ENCODE results near the gene ARHGAP18. TPM values are rescaled to one million over a fixed set of nuclear protein-coding genes. Genes with fewer than 3 reads are reported as not detected.

ARHGAP18 gene
- total and polyA plus RNA-seq, 2 experiments from 2014 or later: 0.45 to 1.3 TPM

DNA sequence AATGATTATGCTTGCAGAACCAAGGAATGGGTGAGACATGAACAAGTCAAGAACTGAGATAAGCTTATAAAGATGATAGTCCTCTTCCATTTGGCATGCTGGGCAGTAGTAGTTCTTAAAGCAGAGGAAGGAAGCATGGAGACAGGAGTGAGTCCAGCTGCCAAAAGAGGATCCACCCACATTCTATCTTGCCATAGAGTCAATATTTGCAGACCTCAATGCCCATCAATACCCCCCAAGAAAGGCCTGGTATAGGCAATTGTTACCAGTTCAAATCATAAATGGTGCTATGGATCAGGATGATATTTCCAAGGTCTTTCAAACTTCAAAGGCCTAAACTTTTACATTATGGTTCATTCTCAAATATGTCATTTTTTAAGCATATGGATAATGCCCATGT is 4.8 kb downstream of the ARHGAP18 start:
- TF ChIP-seq, protein P1, sequence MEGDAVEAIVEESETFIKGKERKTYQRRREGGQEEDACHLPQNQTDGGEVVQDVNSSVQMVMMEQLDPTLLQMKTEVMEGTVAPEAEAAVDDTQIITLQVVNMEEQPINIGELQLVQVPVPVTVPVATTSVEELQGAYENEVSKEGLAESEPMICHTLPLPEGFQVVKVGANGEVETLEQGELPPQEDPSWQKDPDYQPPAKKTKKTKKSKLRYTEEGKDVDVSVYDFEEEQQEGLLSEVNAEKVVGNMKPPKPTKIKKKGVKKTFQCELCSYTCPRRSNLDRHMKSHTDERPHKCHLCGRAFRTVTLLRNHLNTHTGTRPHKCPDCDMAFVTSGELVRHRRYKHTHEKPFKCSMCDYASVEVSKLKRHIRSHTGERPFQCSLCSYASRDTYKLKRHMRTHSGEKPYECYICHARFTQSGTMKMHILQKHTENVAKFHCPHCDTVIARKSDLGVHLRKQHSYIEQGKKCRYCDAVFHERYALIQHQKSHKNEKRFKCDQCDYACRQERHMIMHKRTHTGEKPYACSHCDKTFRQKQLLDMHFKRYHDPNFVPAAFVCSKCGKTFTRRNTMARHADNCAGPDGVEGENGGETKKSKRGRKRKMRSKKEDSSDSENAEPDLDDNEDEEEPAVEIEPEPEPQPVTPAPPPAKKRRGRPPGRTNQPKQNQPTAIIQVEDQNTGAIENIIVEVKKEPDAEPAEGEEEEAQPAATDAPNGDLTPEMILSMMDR (IDR thresholded peaks at IDR 0.05; ENCODE audit: low read depth, low read length): no peak
- Histone ChIP-seq H3K4me1 (ENCODE audit: low read depth) (no peaks in the 10 kb centered on the region), H3K27ac (no peak overlapping the region), H3K27me3 (no peaks in the 10 kb centered on the region), H3K36me3 (no peaks in the 10 kb centered on the region), H3K9me3 (ENCODE audit: low read depth) (no peaks in the 10 kb centered on the region), H3K4me3 (no peak overlapping the region)
- DNase-seq (ENCODE audit: low read depth in 1 of 2, low spot score in 1 of 2): no peak

DNA sequence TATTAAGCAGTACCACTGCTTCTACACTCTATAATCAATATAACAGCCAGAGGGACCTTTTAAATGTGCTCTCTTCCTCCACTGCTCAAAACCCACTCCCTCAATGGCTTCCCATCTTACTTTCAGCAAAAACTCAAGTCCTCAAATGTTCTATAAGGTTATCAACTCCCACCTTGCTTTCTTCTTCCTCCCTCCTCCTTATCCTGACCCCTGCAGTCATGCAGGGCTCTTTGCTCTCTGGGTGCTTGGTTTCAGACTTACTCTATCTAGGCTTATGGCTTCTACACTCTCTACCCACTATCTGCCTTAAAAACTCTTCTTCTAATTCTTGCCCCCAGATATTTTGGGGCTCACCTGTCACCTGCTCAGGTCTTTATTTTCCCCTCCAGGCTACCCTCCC is 5.3 kb downstream of the ARHGAP18 start:
- Histone ChIP-seq H3K27ac (no peak overlapping the region), H3K9me3 (ENCODE audit: low read depth) (no peaks in the 10 kb centered on the region), H3K4me3 (no peak overlapping the region), H3K27me3 (no peaks in the 10 kb centered on the region), H3K4me1 (ENCODE audit: low read depth) (no peaks in the 10 kb centered on the region), H3K36me3 (no peaks in the 10 kb centered on the region)
- TF ChIP-seq, protein P1 (IDR thresholded peaks at IDR 0.05; ENCODE audit: low read depth, low read length): no peak
- no peak for DNase-seq (ENCODE audit: low read depth in 1 of 2, low spot score in 1 of 2)

DNA sequence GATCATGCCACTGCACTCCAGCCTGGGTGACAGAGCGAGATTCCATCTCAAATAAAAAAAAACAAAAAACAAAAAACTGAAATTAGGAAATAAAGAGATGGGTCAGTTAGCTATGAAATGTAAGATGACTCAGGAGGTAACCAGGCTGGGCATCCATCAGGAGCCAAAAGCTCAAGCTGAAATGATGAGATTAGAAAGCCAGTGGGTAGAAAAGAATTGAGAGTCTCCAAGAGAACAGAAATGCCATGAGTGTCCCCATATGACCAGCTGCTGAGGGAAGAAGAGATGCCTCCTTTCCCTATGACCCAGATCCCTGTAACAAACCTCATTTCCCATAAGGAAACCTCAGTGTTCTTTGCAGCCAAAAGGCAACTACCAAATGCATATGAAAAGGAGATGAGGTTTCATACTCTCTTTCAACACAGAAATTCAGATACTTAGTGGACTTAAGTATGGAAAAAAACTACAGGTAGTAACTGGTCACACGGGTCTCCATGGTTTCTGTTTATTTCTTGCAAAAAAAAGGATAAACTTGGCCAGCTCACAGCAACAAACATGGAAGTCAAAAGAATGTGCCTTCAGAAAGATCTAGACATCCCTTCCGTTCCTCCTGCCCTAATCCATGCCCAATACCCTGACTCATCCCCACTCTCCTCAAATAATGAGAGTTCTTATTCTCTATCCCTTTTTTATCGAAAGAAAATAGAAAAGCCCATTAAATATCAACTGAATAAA is 8.1 kb downstream of the ARHGAP18 start:
- H3K9me3 ChIP-seq (ENCODE audit: low read depth): no peaks in the 10 kb centered on the region
- no peak overlapping the region for H3K4me3 ChIP-seq
- no peak overlapping the region for H3K27ac ChIP-seq
- DNase-seq (ENCODE audit: low read depth in 1 of 2, low spot score in 1 of 2): peak in 1 of 2 donors; percentile 66
- H3K27me3 ChIP-seq: no peaks in the 10 kb centered on the region
- TF ChIP-seq, protein P1 (IDR thresholded peaks at IDR 0.05; ENCODE audit: low read depth, low read length): no peak
- no peaks in the 10 kb centered on the region for H3K36me3 ChIP-seq
- H3K4me1 ChIP-seq (ENCODE audit: low read depth): no peaks in the 10 kb centered on the region

DNA sequence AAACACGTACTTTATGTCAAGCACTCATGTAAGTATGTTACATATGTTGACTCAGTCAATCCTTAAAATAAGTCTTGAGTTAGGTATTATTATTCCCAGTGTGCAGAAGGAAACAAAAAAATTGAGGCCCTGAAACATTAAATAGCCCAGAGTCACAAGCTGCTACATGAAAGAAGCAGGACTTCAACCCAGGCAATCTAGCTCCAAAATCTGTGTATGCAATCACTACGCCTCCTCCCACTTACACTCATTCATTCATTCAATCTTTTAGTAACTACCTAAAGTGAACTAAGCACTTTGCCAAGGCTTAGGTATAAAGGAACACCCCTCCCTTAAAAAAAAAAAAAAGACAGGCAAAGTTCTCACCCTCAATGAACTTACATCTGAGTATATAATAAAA is 9.3 kb downstream of the ARHGAP18 start:
- Histone ChIP-seq H3K36me3 (no peaks in the 10 kb centered on the region), H3K27me3 (no peaks in the 10 kb centered on the region), H3K4me3 (no peak overlapping the region), H3K27ac (no peak overlapping the region), H3K4me1 (ENCODE audit: low read depth) (no peaks in the 10 kb centered on the region), H3K9me3 (ENCODE audit: low read depth) (no peaks in the 10 kb centered on the region)
- no peak for DNase-seq (ENCODE audit: low read depth in 1 of 2, low spot score in 1 of 2)
- TF ChIP-seq, protein P1 (IDR thresholded peaks at IDR 0.05; ENCODE audit: low read depth, low read length): no peak

DNA sequence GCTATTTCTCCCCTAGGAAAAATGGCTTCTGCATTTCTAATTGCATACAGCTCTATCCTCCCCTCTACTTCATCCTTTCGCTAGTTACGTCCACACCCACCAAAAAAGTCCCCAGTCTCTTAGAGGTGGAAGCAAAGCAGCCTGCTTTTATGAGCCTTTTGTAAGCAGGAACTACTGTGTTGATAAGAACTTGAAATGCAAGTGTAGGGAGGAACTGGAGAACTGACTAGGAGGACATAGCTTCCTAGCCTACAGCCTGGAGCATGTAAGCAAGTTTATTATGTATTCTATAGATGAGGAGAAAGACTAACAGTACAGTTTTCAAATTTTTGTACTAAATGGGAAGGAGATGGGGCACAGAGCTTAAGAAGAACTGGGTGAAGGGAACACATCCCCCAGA is 10.3 kb downstream of the ARHGAP18 start:
- DNase-seq (ENCODE audit: low read depth in 1 of 2, low spot score in 1 of 2): peak in 1 of 2 donors; percentile 19
- H3K27ac ChIP-seq: no peak overlapping the region
- H3K9me3 ChIP-seq (ENCODE audit: low read depth): no peaks in the 10 kb centered on the region
- H3K4me1 ChIP-seq (ENCODE audit: low read depth): no peaks in the 10 kb centered on the region
- TF ChIP-seq, protein P1 (IDR thresholded peaks at IDR 0.05; ENCODE audit: low read depth, low read length): no peak
- no peaks in the 10 kb centered on the region for H3K27me3 ChIP-seq
- H3K4me3 ChIP-seq: no peak overlapping the region
- no peaks in the 10 kb centered on the region for H3K36me3 ChIP-seq
